HEK293 (cell line): ENCODE data around the gene COX19.

Experiments
- CTCF ChIA-PET: fragments of 350-600 bp; formaldehyde crosslinking; extraction: SDS; loops from one replicate; lab custom pipeline; 2021; ENCODE audit warnings: antibody characterized with exemption; lab: Yijun Ruan, JAX
- POLR2A ChIA-PET: fragments of 300-600 bp; formaldehyde crosslinking; extraction: SDS; loops from one replicate; lab custom pipeline; 2020; ENCODE audit warnings: antibody characterized with exemption, inconsistent platforms; lab: Yijun Ruan, JAX
- H3K27ac ChIP-seq: fragments of 200-500 bp; sonication (Bioruptor generic); 2 replicates; pipeline ENCODE4 v1.5.1; 2014; ENCODE audit warnings: low read depth, low read length, control low read depth, inconsistent platforms; ENCODE audit errors: extremely low read depth
- H3K36me3 ChIP-seq, 2 experiments: fragments of 200-500 bp in 1 of 2; sonication (Bioruptor generic) in 1 of 2; 1 replicate in 1 of 2; 2 replicates in 1 of 2; pipeline ENCODE4 v1.5.1; 2014 to 2017; ENCODE audit warnings: inconsistent platforms in 2 of 2, low read length in 2 of 2; ENCODE audit not compliant: control insufficient read depth in 2 of 2, insufficient read depth in 1 of 2
- H3K4me1 ChIP-seq: fragments of 200-500 bp; sonication (Bioruptor generic); 2 replicates; pipeline ENCODE4 v1.5.1; 2014; ENCODE audit warnings: mild to moderate bottlenecking, low read length, inconsistent platforms; ENCODE audit not compliant: control insufficient read depth, insufficient read depth
- H3K4me3 ChIP-seq: 2 replicates; pipeline ENCODE4 v1.5.1; 2011; ENCODE audit warnings: low read depth, mild to moderate bottlenecking, control low read depth, low read length, moderate library complexity
- H3K9me3 ChIP-seq: fragments of 200-500 bp; sonication (Bioruptor generic); 2 replicates; pipeline ENCODE4 v1.5.1; 2014; ENCODE audit warnings: low read depth, low read length, inconsistent platforms; ENCODE audit not compliant: control insufficient read depth, insufficient read depth
- BCL11A ChIP-seq: fragments of 450-650 bp; formaldehyde crosslinking; IDR thresholded peaks from 2 replicates; pipeline ENCODE4 v1.5.1; 2016; ENCODE audit warnings: low read depth, missing biosample characterization, missing genetic modification characterization
- KLF16 ChIP-seq: fragments of 450-650 bp; formaldehyde crosslinking; IDR thresholded peaks from 2 replicates; pipeline ENCODE4 v1.5.1; 2017; ENCODE audit warnings: missing biosample characterization, missing genetic modification characterization
- KLF8 ChIP-seq: fragments of 450-650 bp; formaldehyde crosslinking; IDR thresholded peaks from 2 replicates; pipeline ENCODE4 v1.5.1; 2016; ENCODE audit warnings: missing biosample characterization, missing genetic modification characterization
- SP7 ChIP-seq: fragments of 450-650 bp; formaldehyde crosslinking; IDR thresholded peaks from 2 replicates; pipeline ENCODE4 v1.5.1; 2016; ENCODE audit warnings: missing biosample characterization, missing genetic modification characterization
- ZNF157 ChIP-seq: fragments of 450-650 bp; formaldehyde crosslinking; IDR thresholded peaks from 2 replicates; pipeline ENCODE4 v1.5.1; 2016; ENCODE audit warnings: missing biosample characterization, missing genetic modification characterization
- ZNF184 ChIP-seq: fragments of 450-650 bp; IDR thresholded peaks from 2 replicates; pipeline ENCODE4 v1.5.1; 2018; ENCODE audit warnings: missing biosample characterization, mild to moderate bottlenecking, missing genetic modification characterization
- ZNF221 ChIP-seq: fragments of 450-650 bp; formaldehyde crosslinking; IDR thresholded peaks from 2 replicates; pipeline ENCODE4 v1.5.1; 2017; ENCODE audit warnings: missing biosample characterization, missing genetic modification characterization, borderline replicate concordance
- ZNF302 ChIP-seq: fragments of 450-650 bp; formaldehyde crosslinking; IDR thresholded peaks from 2 replicates; pipeline ENCODE4 v1.5.1; 2016; ENCODE audit warnings: missing biosample characterization, missing genetic modification characterization, low read depth
- ZNF311 ChIP-seq: fragments of 450-650 bp; formaldehyde crosslinking; IDR thresholded peaks from 2 replicates; pipeline ENCODE4 v1.5.1; 2017; ENCODE audit warnings: missing biosample characterization, missing genetic modification characterization, borderline replicate concordance
- ZNF341 ChIP-seq: fragments of 450-650 bp; formaldehyde crosslinking; IDR thresholded peaks from 2 replicates; pipeline ENCODE4; 2016; ENCODE audit warnings: low read depth, missing biosample characterization, missing genetic modification characterization
- ZNF530 ChIP-seq: fragments of 450-650 bp; formaldehyde crosslinking; IDR thresholded peaks from 2 replicates; pipeline ENCODE4 v1.5.1; 2016; ENCODE audit warnings: low read depth, missing biosample characterization, missing genetic modification characterization
- ZNF561 ChIP-seq: fragments of 450-650 bp; IDR thresholded peaks from 2 replicates; pipeline ENCODE4 v1.5.1; 2018; ENCODE audit warnings: missing biosample characterization, missing genetic modification characterization, borderline replicate concordance
- ZNF621 ChIP-seq: fragments of 450-650 bp; formaldehyde crosslinking; IDR thresholded peaks from 2 replicates; pipeline ENCODE4 v1.5.1; 2017; ENCODE audit warnings: missing biosample characterization, missing genetic modification characterization
- ZNF623 ChIP-seq: fragments of 450-650 bp; formaldehyde crosslinking; IDR thresholded peaks from 2 replicates; pipeline ENCODE4 v1.5.1; 2016; ENCODE audit warnings: missing biosample characterization, missing genetic modification characterization
- ZNF747 ChIP-seq: fragments of 450-650 bp; formaldehyde crosslinking; IDR thresholded peaks from 2 replicates; pipeline ENCODE4 v1.5.1; 2016; ENCODE audit warnings: missing biosample characterization, missing genetic modification characterization
- TF ChIP-seq, protein P1 (sequence below): fragments of 450-650 bp; formaldehyde crosslinking; IDR thresholded peaks from 2 replicates; pipeline ENCODE4 v1.5.1; 2016; ENCODE audit warnings: missing biosample characterization, missing genetic modification characterization
- TF ChIP-seq, protein P2 (sequence below): fragments of 450-650 bp; formaldehyde crosslinking; IDR thresholded peaks from 2 replicates; pipeline ENCODE4 v1.5.1; 2016; ENCODE audit warnings: missing biosample characterization, missing genetic modification characterization
- TF ChIP-seq, protein P3 (sequence below): fragments of 450-650 bp; formaldehyde crosslinking; IDR thresholded peaks from 2 replicates; pipeline ENCODE4 v1.5.0; 2017; ENCODE audit warnings: missing biosample characterization, missing genetic modification characterization, borderline replicate concordance
- TF ChIP-seq, protein P4 (sequence below): fragments of 450-650 bp; formaldehyde crosslinking; IDR thresholded peaks from 2 replicates; pipeline ENCODE4 v1.5.1; 2017; ENCODE audit warnings: missing biosample characterization, missing genetic modification characterization
- TF ChIP-seq, protein P5 (sequence below): fragments of 450-650 bp; formaldehyde crosslinking; IDR thresholded peaks from 2 replicates; pipeline ENCODE4 v1.5.1; 2016; ENCODE audit warnings: missing biosample characterization, missing genetic modification characterization

COX19 gene

DNA sequence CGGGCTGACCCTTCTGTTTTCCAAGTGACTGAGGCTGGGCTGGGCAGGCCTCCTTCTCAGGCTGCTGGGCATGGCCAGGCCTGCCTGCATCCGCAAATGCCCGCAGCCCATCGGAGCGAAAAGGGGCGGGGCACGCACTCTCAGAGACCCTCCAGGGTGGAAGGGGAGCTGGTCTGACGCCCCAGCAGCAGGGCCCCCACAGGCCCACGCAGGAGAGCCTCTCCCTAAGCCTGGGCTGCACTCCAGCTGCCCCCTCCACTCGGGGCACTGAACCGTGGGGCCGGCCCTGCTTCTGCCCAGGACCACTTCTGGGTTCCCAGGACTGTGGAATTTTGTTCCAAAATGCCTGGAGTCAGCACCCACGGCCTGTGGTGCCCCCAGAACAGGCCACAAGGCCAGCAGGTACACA is 30.2 kb downstream of the COX19 start:
- no peak overlapping the region for H3K27ac ChIP-seq
- no peak overlapping the region for H3K4me3 ChIP-seq
- no peaks in the 10 kb centered on the region for H3K9me3 ChIP-seq
- H3K36me3 ChIP-seq, result no peaks in the 10 kb centered on the region
- no peak for TF ChIP-seq ZNF311 (tag by site-specific recombination)
- no peak for TF ChIP-seq ZNF184
- TF ChIP-seq, protein P1, sequence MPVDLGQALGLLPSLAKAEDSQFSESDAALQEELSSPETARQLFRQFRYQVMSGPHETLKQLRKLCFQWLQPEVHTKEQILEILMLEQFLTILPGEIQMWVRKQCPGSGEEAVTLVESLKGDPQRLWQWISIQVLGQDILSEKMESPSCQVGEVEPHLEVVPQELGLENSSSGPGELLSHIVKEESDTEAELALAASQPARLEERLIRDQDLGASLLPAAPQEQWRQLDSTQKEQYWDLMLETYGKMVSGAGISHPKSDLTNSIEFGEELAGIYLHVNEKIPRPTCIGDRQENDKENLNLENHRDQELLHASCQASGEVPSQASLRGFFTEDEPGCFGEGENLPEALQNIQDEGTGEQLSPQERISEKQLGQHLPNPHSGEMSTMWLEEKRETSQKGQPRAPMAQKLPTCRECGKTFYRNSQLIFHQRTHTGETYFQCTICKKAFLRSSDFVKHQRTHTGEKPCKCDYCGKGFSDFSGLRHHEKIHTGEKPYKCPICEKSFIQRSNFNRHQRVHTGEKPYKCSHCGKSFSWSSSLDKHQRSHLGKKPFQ (tag by site-specific recombination), result no peak
- TF ChIP-seq SP7 (tag by site-specific recombination), result no peak
- no peak for TF ChIP-seq BCL11A (tag by site-specific recombination)
- no peak for TF ChIP-seq ZNF157
- no peak for TF ChIP-seq ZNF561 (tag by site-specific recombination)
- no peak for TF ChIP-seq ZNF747 (tag by site-specific recombination)
- no peak for TF ChIP-seq ZNF221 (tag by site-specific recombination)
- TF ChIP-seq, protein P2, sequence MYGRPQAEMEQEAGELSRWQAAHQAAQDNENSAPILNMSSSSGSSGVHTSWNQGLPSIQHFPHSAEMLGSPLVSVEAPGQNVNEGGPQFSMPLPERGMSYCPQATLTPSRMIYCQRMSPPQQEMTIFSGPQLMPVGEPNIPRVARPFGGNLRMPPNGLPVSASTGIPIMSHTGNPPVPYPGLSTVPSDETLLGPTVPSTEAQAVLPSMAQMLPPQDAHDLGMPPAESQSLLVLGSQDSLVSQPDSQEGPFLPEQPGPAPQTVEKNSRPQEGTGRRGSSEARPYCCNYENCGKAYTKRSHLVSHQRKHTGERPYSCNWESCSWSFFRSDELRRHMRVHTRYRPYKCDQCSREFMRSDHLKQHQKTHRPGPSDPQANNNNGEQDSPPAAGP (tag by site-specific recombination), result no peak
- TF ChIP-seq ZNF341, result no peak
- TF ChIP-seq, protein P3, sequence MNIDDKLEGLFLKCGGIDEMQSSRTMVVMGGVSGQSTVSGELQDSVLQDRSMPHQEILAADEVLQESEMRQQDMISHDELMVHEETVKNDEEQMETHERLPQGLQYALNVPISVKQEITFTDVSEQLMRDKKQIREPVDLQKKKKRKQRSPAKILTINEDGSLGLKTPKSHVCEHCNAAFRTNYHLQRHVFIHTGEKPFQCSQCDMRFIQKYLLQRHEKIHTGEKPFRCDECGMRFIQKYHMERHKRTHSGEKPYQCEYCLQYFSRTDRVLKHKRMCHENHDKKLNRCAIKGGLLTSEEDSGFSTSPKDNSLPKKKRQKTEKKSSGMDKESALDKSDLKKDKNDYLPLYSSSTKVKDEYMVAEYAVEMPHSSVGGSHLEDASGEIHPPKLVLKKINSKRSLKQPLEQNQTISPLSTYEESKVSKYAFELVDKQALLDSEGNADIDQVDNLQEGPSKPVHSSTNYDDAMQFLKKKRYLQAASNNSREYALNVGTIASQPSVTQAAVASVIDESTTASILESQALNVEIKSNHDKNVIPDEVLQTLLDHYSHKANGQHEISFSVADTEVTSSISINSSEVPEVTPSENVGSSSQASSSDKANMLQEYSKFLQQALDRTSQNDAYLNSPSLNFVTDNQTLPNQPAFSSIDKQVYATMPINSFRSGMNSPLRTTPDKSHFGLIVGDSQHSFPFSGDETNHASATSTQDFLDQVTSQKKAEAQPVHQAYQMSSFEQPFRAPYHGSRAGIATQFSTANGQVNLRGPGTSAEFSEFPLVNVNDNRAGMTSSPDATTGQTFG (tag by site-specific recombination), result no peak
- TF ChIP-seq ZNF621 (tag by site-specific recombination), result no peak
- TF ChIP-seq ZNF302, result no peak
- no peak for TF ChIP-seq ZNF530 (tag by site-specific recombination)
- TF ChIP-seq KLF16 (tag by site-specific recombination), result no peak
- TF ChIP-seq, protein P4, sequence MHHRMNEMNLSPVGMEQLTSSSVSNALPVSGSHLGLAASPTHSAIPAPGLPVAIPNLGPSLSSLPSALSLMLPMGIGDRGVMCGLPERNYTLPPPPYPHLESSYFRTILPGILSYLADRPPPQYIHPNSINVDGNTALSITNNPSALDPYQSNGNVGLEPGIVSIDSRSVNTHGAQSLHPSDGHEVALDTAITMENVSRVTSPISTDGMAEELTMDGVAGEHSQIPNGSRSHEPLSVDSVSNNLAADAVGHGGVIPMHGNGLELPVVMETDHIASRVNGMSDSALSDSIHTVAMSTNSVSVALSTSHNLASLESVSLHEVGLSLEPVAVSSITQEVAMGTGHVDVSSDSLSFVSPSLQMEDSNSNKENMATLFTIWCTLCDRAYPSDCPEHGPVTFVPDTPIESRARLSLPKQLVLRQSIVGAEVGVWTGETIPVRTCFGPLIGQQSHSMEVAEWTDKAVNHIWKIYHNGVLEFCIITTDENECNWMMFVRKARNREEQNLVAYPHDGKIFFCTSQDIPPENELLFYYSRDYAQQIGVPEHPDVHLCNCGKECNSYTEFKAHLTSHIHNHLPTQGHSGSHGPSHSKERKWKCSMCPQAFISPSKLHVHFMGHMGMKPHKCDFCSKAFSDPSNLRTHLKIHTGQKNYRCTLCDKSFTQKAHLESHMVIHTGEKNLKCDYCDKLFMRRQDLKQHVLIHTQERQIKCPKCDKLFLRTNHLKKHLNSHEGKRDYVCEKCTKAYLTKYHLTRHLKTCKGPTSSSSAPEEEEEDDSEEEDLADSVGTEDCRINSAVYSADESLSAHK (tag by site-specific recombination), result no peak
- no peak for TF ChIP-seq ZNF623 (tag by site-specific recombination)
- TF ChIP-seq, protein P5, sequence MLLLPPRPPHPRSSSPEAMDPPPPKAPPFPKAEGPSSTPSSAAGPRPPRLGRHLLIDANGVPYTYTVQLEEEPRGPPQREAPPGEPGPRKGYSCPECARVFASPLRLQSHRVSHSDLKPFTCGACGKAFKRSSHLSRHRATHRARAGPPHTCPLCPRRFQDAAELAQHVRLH (tag by site-specific recombination), result no peak
- no peak for TF ChIP-seq KLF8 (tag by site-specific recombination)
- TF ChIP-seq, all 188 proteins: peak for 0
- H3K4me1 ChIP-seq, result no peaks in the 10 kb centered on the region
- CTCF ChIA-PET, result no interaction called here
- POLR2A ChIA-PET, result no interaction called here
